ENCODE results near the gene MTA3. TPM values are rescaled to one million over a fixed set of nuclear protein-coding genes. Genes with fewer than 3 reads are reported as not detected.
"Not testable (repeated sequence)": the region's sequence is repeated elsewhere in the genome, so short reads cannot be mapped to it uniquely, and the experiment has no call there.

Gene MTA3
- total RNA-seq, 2 donors from 2014 or later = 20.9 to 21.8 TPM

DNA sequence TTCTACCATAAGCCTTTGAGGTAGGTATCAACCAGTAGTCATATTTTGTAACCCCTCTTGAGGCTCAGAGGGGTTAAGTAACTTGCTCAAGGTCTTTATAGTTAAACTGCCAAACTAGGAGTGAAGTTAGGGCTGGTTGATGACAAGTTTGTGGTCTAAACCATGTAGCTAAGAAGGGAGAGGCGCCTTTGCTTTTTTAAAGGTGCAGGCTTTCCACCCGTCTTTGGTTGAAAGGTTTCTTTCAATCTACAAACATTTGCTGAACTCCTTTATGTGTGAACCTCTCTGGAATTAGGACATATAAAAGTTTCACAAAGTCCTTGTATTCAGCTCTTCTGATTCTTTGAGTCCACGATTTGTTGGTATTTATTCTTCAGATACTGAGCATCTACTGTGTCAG, 2.4 kb upstream of the MTA3 start:
- ATAC-seq = no peak
- intact Hi-C loops (cut with DNase I) = no loop called here
- DNase-seq = no peak

DNA sequence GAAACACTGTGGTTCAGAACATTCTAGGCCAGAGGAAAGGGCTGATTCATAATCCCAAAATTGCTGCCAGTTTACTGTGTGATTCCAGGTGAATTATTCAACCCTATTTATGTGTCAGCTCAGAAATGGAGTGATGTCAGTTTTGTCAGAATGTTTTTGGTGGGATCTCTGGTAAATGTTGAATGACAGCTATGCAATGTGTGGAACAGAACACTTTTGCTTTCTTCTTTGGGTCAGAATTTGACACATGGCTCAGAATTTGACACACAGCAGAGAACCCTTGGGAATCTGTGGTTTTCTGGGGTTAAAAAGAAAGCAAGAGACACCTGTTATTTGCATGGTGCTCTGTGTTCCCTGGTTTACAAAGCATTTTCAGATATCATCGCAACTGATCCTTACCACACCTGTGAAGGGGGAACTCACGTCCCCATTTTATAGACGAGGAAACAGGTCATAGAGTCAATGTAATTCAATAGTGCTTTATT, 1.6 kb upstream of the MTA3 start:
- intact Hi-C loops (cut with DNase I) = no loop called here
- no peak for ATAC-seq
- no peak for DNase-seq

DNA sequence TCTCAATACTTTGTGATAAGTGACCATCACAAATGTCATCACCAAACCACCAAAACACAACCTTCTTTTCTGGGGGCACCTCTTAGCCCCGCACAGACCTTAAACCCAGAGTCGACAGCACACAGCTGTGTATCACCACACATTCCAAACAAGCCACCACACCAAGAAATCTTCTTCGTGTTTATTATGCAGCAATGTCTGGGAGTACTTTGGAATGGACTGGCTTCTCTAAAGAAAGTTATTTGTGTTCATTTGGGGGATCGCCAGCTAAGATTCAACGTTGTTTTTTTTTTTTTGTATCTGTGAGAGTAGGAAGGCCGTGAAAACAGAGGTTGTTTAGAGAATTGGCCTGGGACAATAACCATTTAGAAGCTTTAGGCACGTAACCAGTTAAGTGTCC, 1.1 kb upstream of the MTA3 start:
- no peak for DNase-seq
- no peak for ATAC-seq
- intact Hi-C loops (cut with DNase I) = no loop called here

DNA sequence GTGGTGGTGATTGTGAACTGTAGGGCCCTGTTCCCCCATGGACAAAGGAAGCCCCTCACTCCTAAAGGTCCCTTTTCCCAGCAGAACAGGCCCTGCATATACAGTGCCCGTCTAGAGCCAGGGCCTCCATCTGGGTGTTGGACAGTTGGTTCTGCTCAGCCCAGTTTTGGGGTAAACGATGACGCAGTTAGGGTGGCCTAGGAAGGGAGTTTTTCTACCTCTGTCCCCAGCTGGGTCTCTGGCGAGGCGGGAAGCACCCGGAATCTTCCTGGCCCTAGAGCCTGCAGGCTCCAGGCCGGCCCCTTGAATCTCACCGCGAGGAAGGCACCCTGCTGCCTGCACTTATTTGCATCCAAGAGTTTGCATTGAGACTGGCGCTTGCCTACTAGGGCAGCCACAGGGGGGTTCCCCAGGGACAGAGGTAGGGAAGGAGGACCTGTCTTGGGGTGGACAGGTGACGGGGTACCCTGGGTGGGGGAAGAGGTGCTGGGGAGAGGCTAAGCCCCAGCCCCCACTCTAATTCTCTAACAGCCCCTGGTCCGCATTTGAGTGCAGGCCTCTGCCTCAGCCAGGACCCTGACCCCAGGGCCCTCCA, 529 bp upstream of the MTA3 start:
- intact Hi-C loops (cut with DNase I) = no loop called here
- ATAC-seq = peak; percentile 21 to 40
- peak; percentile 26 for DNase-seq

DNA sequence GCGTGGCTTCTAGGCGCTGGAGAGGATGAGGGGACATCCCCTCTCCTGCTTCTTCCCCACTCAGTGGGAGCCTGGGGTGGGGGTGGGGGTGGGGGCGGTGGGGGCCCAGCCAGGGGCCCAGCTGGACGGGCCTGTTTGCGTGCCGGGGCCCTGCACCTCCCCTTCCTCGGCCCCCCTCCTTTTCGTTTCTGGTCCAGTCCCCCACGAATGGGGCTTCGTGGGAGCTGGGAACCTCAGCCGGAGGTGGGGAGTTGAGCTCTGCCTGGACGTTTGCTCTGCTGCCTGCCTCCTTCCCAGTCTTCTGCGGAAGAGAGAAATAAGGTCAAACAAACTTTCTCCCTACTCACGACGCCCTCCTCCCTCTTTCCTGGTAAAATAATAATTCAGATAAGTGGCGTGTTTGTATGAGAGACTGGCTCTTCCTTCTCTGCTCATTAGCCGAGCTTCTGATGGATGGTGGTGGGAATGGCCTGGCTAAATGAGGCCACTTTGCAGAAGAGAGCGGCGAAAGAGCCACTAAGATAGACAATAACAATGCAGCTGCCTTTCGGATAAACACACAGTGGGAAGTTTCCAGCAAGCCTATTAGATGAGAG, 782 bp downstream of the MTA3 start:
- ATAC-seq (peak; percentile 58 to 59), DNase-seq (peak; percentile 28)
- intact Hi-C loops (cut with DNase I) = no loop called here

DNA sequence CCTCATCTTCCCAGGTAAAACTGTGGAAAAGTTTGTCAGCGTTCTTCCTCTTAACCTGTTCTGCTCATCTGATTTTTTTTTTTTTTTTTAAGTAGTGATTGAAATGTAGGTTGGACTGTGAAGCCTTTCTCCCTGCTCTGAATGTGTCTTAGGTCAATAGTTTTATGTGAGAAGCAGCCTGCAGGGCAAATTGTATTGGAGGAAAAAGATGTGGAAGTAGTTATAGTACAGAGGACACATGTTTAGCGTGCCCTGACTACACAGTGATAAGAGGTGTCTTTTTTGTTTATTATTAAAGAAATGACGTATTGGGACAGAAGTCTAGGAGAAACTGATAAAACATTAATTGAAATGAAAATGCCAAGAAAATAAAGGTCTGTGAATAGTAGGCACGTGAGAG, 1.5 kb downstream of the MTA3 start:
- intact Hi-C loops (cut with DNase I) = no loop called here
- ATAC-seq (no peak), DNase-seq (no peak)

DNA sequence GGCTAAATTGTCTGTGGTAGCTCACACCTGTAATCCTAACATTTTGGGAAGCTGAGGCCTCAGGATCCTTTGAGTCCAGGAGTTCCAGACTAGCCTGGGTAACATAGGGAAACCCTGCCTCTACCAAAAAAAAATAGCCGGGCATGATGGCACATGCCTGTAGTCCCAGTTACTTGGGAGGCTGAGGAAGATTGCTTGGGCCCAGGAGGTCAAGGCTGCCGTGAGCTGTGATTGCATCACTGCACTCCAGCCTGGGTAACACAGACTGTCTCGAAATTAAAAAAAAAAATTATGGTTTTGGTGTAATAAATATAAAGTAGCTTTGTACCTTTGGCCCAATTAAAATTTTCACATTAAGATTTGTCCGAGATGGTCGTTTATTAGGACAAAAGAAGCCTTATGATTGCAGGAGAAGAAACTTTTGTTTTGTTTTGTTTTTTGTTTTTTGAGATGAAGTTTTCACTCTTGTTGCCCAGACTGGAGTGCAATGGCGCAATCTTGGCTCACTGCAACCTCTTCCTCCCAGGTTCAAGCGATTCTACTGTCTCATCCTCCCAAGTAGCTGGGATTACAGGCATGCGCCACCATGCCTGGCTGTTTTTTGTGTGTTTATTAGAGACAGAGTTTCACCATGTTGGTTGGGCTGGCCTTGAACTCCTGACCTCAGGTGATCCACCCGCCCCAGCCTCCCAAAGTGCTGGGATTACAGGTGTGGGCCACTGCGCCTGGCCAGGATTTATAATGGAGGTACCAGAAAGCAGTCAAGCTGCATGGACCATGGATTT, 4.1 kb downstream of the MTA3 start:
- intact Hi-C loops (cut with DNase I) = no loop called here
- ATAC-seq (no peak), DNase-seq (no peak)

DNA sequence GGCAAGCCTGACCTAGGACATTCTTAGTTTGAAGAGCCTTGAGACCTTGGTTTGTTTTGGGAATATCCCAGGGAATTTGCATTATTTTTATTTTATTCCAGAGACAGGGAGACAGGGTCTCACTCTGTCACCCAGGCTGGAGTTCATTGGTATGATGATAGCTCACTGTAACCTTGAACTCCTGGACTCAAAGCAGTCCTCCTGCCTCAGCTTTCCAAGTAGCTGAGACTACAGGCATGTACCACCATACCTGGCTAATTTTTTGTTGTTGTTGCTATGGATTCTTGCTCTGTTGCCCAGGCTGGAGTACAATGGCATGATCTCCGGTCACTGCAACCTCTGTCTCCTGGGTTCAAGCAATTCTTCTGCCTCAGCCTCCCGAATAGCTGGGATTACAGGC, 4.8 kb downstream of the MTA3 start:
- no peak for DNase-seq
- ATAC-seq = no peak
- intact Hi-C loops (cut with DNase I) = no loop called here

DNA sequence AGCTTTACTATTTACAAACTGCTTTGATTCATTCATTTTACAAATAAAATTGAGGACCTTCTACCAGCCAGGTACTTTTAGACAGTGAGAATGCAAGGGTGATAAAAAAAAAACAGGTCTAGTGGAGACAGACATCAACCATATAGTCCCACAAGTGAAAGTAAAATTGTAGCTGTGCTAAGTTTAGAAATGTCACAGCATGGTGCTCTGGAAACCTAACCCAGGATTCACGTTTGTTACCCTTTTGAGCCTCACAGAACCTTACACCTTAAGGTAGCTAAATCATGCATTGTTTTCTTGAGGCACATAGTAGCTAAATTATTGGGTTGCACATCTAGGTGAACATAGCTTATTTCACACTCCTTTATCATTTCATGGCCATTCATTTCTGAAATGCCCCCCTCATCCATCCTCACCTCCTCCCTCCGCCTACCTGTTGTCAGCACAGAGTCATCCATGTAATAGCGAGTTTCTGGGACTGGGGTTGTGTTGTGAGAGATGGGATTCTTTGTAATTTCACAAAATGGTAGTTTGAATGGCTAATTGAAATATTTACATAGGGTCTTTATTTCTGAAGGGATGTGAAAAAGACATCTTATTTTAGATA, 7.1 kb downstream of the MTA3 start:
- ATAC-seq (no peak), DNase-seq (no peak)
- intact Hi-C loops (cut with DNase I) = no loop called here

DNA sequence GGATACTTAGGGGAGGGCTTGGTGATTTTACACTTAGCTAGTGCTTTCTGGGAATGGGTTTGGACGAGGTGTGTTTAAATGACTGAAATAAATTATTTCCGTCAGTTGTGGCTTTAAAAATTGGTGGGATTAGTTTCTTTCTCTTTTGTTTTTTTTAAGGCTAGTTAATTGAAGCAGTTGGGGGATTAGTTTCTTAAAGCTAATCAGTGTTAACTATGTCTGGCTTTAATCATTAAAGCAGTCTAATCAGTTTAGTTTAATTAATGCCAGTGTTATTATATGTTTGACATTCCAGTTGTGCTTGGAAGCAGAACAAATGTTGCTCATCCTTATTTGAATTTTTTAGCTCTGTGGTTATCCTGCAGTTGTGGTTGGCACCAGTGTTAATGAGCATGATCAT, 10.2 kb downstream of the MTA3 start:
- ATAC-seq (no peak), DNase-seq (no peak)
- intact Hi-C loops (cut with DNase I) = no loop called here

DNA sequence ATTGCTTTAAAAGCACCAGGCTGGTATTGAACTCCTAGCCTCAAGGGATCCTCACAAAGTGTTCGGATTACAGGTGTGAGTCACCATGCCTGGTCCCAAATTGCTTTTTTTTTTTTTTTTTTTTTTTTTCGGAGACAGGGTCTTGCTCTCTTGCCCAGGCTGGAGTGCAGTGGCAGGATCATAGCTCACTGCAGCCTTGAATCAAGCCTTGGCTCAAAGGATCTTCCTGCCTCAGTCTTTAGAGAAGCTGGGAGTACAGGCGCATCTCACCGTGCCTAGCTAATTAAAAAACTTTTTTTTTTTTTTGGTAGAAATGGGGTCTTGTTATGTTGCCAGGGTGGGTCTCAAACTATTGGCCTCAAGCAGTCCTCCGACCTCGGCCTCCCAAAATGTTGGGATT, 12.8 kb downstream of the MTA3 start:
- DNase-seq (no peak), ATAC-seq (no peak)
- intact Hi-C loops (cut with DNase I) = no loop called here

DNA sequence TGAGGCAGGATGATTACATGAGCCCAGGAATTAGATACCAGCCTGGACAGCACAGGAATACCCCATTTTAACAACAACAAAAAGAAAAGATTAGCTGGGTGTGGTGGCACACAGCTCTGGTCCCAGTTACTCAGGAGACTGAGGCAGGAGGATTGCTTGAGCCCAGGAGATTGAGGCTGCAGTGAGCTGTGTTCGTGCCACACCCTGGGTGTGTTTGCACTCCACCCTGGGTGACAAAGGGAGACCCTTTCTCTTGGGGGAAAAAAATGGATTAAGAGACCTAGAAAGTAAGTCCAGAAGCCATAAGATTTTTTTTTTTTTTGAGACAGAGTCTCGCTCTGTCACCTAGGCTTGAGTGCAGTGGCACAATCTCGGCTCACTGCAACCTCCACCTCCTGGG, 16.2 kb downstream of the MTA3 start:
- DNase-seq; ATAC-seq; intact Hi-C loops (cut with DNase I): not testable (repeated sequence)

DNA sequence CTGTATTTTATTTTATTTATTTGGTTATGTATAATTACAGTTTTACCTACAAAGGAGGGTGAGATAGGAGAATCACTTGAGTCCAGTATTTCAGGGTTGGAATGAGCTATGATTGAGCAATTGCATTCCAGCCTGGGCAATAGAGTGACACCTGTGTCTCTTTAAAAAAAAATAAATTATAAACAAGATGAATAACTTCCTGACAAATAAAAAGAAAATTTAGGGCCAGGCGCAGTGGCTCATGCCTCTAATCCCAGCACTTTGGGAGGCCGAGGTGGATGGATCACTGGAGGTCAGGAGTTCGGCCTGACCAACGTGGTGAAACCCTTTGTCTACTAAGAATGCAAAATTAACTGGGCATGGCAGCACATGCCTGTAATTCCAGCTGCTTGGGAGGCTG, 17.3 kb downstream of the MTA3 start:
- ATAC-seq = no peak
- no peak for DNase-seq
- intact Hi-C loops (cut with DNase I) = no loop called here

DNA sequence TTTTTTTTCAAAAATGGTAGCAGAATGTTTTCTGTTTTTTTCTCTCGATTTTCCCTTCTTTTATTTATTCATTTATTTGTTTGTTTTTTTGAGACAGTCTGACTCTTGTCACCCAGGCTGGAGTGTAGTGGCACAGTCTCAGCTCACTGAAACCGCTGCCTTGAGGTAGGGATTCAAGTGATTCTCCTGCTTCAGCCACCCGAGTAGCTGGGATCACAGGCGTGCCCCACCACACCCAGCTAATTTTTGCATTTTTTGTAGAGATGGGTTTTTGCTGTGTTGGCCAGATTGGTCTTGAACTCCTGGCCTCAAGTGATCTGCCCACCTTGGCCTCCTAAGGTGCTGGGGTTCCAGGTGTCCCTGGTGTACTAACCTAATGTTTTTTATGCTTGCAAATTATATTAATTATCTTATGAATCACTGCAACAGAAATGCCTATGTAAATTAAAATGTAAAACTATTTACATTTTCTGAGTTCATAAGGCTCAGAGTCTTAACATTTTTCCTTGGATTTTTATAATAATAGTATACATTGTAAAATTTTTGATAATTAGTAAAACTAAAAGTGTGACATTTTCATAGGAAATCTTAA, 19.2 kb downstream of the MTA3 start:
- intact Hi-C loops (cut with DNase I) = no loop called here
- no peak for ATAC-seq

DNA sequence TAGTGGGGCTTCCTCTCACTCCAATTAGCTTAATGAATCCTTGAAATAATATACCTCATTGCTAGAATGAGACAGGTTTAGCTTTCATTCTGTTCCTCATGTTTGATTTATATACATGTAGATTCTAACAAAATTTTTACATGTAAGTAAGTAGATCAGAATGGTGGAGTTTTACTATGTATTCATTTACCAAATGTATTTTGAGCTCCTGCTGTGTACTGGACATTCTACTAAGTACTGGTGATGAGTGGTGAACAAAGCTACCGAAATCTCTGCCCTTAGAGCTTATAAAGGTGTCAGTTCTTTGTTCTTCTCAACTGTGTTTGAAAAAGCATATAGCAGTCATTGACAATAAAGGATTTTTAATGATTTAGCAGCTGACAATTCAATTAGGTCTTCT, 19.7 kb downstream of the MTA3 start:
- intact Hi-C loops (cut with DNase I) = no loop called here
- no peak for ATAC-seq
- DNase-seq = no peak

More for the DNA sequence above, 19.2 kb downstream of the MTA3 start:
- no peak for DNase-seq

DNA sequence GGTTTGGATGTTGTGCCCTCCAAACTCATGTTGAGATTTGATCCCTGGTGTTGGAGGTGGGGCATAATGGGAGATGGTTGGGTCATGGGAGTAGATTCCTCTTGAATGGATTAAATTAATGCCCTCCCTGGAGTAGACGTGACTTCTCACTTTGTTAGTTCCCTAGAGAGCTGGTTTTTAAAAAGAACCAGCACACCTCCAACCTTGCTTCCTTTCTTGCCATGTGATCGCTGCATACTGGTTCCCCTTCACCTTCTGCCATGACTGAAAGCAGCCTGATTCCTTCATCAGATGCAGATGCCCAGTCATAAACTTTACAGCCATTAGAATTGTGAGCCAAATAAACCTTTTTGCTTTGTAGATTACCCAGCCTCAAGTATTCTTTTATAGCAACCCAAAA, 21.7 kb downstream of the MTA3 start:
- no peak for ATAC-seq
- intact Hi-C loops (cut with DNase I) = no loop called here
- DNase-seq = no peak

DNA sequence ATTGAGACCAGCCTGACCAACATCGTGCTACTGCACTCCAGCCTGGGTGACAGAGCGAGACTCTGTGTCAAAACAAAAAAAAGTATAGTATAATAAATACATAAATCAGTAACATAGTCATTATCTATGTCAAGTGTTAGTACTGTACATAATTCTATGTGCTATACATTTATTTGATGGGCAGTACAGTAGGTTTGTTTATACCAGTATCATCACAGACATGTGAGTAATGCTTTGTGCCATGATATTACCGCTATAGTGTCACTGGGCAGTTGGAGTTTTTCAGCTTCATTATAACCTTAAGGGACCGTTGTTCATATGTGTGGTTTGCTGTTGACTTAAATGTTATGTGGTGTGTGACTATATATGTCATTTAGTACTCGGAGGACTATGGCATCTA, 24.9 kb downstream of the MTA3 start:
- ATAC-seq (no peak), DNase-seq (no peak)
- intact Hi-C loops (cut with DNase I) = no loop called here

DNA sequence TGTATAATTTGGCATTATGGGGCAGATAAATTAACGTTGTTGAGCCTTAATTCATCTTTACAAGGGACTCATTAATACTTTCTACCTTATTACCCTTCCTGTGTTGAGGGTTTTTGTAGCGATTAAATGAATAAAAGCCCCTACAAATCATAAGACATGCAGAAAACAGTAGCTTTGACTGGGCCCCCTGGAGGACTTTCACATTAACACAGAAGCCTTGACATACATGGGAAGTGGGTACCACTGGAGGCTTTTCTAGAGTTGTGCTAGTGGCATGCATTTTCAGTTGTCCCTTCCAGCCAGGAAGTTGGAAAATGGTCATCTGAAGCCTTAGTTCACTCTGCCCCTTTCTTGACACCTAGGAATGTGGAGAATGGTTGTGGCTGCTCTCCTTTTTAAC, 30.2 kb downstream of the MTA3 start:
- ATAC-seq = no peak
- intact Hi-C loops (cut with DNase I) = no loop called here

DNA sequence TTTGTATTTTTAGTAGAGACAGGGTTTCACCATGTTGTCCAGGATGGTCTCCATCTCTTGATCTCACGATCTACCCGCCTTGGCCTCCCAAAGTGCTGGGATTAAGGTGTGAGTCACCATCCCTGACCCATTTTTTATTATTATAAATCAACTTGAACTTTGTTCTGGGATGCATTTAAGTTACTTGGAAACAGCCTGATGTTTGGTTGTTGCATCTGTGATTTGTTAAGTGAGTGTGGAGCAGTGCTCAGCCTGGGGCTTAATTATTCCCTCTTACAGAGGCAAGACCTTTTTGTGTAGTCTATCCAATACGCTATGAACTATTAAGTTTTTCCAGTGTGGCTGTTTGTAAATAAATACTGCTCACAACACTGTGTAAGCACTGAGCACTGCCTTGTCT, 32.6 kb downstream of the MTA3 start:
- ATAC-seq = no peak
- DNase-seq = no peak
- intact Hi-C loops (cut with DNase I) = no loop called here

More for the DNA sequence above, 30.2 kb downstream of the MTA3 start:
- no peak for DNase-seq

All from left cardiac atrium (tissue), 4 donors.